Measurements from ENCODE around the gene FPGT.
"Not testable (repeated sequence)": the region's sequence is repeated elsewhere in the genome, so short reads cannot be mapped to it uniquely, and the experiment has no call there.

Gene FPGT

GRCh38 chr1:74197657-74198552, at the start of gene FPGT, which contains the start of gene LRRIQ3:
TSS of gene FPGT (plus strand) at chr1:74198242. CDS start at chr1:74198279, 37 bp downstream.
TSS of gene LRRIQ3 (minus strand) at chr1:74198176. CDS start at chr1:74183684, 14,492 bp downstream.
- ChIA-PET CTCF (no interaction called here), POLR2A (interaction anchor here (0.6 to 1.6 kb wide), 5 partner anchors 9 to 536 kb away, joined by 3 to 5 read pairs (median 4); no protein-coding TSS in a partner anchor)
- DNase-seq (ENCODE audit: extremely low spot score) = peak; percentile 100
- no peak for TF ChIP-seq NFRKB (IDR thresholded peaks at IDR 0.05)
- no peak for TF ChIP-seq SUZ12 (IDR thresholded peaks at IDR 0.05)
- TF ChIP-seq SP1 (IDR thresholded peaks at IDR 0.05) = no peak
- no peak for TF ChIP-seq TARDBP (IDR thresholded peaks at IDR 0.05)
- 0 out of 2 replicates have a peak, but pooled peaks have one; percentile 40 for TF ChIP-seq HDGF (IDR thresholded peaks at IDR 0.05; ENCODE audit: borderline replicate concordance)
- no peak for TF ChIP-seq PKNOX1 (IDR thresholded peaks at IDR 0.05)
- peak; percentile 34; the same call in 1 of the 2 replicates for TF ChIP-seq ELF4 (IDR thresholded peaks at IDR 0.05)

GRCh38 chr1:74160046-74160445, 38.0 kb upstream of the FPGT start:
- POLR2A ChIA-PET = no interaction called here
- CTCF ChIA-PET = no interaction called here
- DNase-seq (ENCODE audit: extremely low spot score) = no peak
- TF ChIP-seq BHLHE40 (IDR thresholded peaks at IDR 0.05; ENCODE audit: borderline replicate concordance) (no peak), FOXK2 (IDR thresholded peaks at IDR 0.05) (no peak), L3MBTL2 (conservative IDR thresholded peaks at IDR 0.05) (no peak), FOXM1 (IDR thresholded peaks at IDR 0.05; ENCODE audit: borderline replicate concordance) (no peak), FOXA1 (IDR thresholded peaks at IDR 0.05) (no peak), ARNT (IDR thresholded peaks at IDR 0.05) (no peak), CTBP1 (IDR thresholded peaks at IDR 0.05; ENCODE audit: borderline replicate concordance) (no peak), SP1 (IDR thresholded peaks at IDR 0.05) (no peak)

- POLR2A ChIA-PET = no interaction called here
- DNase-seq (ENCODE audit: extremely low spot score) = no peak
- TF ChIP-seq ELF4 (IDR thresholded peaks at IDR 0.05) (no peak), NFRKB (IDR thresholded peaks at IDR 0.05) (no peak), PKNOX1 (IDR thresholded peaks at IDR 0.05) (no peak), TARDBP (IDR thresholded peaks at IDR 0.05) (no peak), SUZ12 (IDR thresholded peaks at IDR 0.05) (no peak), SP1 (IDR thresholded peaks at IDR 0.05) (no peak), CTBP1 (IDR thresholded peaks at IDR 0.05; ENCODE audit: borderline replicate concordance) (no peak)
- CTCF ChIA-PET = no interaction called here
Observed at GRCh38 chr1:74161497-74161896, 36.5 kb upstream of the FPGT start.

- DNase-seq (ENCODE audit: extremely low spot score) = no peak
- no peak for TF ChIP-seq ARNT (IDR thresholded peaks at IDR 0.05)
- no peak for TF ChIP-seq L3MBTL2 (conservative IDR thresholded peaks at IDR 0.05)
- no peak for TF ChIP-seq ELF4 (IDR thresholded peaks at IDR 0.05)
- no peak for TF ChIP-seq BHLHE40 (IDR thresholded peaks at IDR 0.05; ENCODE audit: borderline replicate concordance)
- TF ChIP-seq NFRKB (IDR thresholded peaks at IDR 0.05) = no peak
- TF ChIP-seq TARDBP (IDR thresholded peaks at IDR 0.05) = no peak
- TF ChIP-seq SP1 (IDR thresholded peaks at IDR 0.05) = no peak
- no peak for TF ChIP-seq FOXK2 (IDR thresholded peaks at IDR 0.05)
- TF ChIP-seq LEF1 (IDR thresholded peaks at IDR 0.05; ENCODE audit: borderline replicate concordance) = no peak
- TF ChIP-seq CTBP1 (IDR thresholded peaks at IDR 0.05; ENCODE audit: borderline replicate concordance) = no peak
- CTCF ChIA-PET = no interaction called here
- POLR2A ChIA-PET = no interaction called here
Observed at GRCh38 chr1:74162333-74162732, 35.7 kb upstream of the FPGT start.

GRCh38 chr1:74174423-74174822, 23.6 kb upstream of the FPGT start:
- POLR2A ChIA-PET; CTCF ChIA-PET; DNase-seq (ENCODE audit: extremely low spot score): not testable (repeated sequence)

DNA sequence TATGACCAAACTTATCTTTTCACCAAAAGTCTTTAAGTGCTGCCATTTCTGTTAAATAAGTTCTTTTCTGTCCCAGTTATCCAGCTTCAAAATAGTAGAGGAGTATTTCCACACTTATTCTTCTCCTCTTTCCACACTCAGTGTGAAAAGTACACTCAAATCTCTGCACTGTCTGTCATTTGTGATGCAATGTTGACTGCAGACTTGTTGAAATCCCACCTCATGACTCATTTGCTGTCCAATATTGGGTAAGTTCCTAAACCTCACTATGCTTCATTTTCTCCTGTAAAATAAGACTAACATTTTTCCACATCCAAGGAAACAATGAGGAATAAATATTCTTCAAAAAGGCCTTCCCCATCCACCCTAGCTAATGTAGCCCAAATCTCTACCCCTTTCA, 17.6 kb upstream of the FPGT start:
- POLR2A ChIA-PET = no interaction called here

GRCh38 chr1:74193908-74194307, 4.1 kb upstream of the FPGT start:
- ChIA-PET POLR2A (no interaction called here), CTCF (no interaction called here)
- TF ChIP-seq LEF1 (IDR thresholded peaks at IDR 0.05; ENCODE audit: borderline replicate concordance) (no peak), ELF4 (IDR thresholded peaks at IDR 0.05) (no peak), SP1 (IDR thresholded peaks at IDR 0.05) (no peak), ZNF384 (IDR thresholded peaks at IDR 0.05) (no peak), FOXK2 (IDR thresholded peaks at IDR 0.05) (no peak), CTBP1 (IDR thresholded peaks at IDR 0.05; ENCODE audit: borderline replicate concordance) (no peak), SUZ12 (IDR thresholded peaks at IDR 0.05) (no peak), ARNT (IDR thresholded peaks at IDR 0.05) (no peak), FOXA1 (IDR thresholded peaks at IDR 0.05) (no peak)
- no peak for DNase-seq (ENCODE audit: extremely low spot score)

More for the DNA sequence above, 17.6 kb upstream of the FPGT start:
- CTCF ChIA-PET = no interaction called here
- no peak for DNase-seq (ENCODE audit: extremely low spot score)
- TF ChIP-seq L3MBTL2 (conservative IDR thresholded peaks at IDR 0.05) = no peak
- no peak for TF ChIP-seq LEF1 (IDR thresholded peaks at IDR 0.05; ENCODE audit: borderline replicate concordance)
- no peak for TF ChIP-seq ARNT (IDR thresholded peaks at IDR 0.05)
- TF ChIP-seq SP1 (IDR thresholded peaks at IDR 0.05) = no peak
- no peak for TF ChIP-seq CTBP1 (IDR thresholded peaks at IDR 0.05; ENCODE audit: borderline replicate concordance)

All from HEK293T (cell line).